ENCODE data around the gene UQCC3. TPM values are rescaled to one million over a fixed set of nuclear protein-coding genes. Genes with fewer than 3 reads are reported as not detected.

UQCC3 gene
- total and polyA plus RNA-seq, 2 of the 4 experiments (the other 2 are of a cell fraction) = 5.7 to 9.7 TPM

DNA sequence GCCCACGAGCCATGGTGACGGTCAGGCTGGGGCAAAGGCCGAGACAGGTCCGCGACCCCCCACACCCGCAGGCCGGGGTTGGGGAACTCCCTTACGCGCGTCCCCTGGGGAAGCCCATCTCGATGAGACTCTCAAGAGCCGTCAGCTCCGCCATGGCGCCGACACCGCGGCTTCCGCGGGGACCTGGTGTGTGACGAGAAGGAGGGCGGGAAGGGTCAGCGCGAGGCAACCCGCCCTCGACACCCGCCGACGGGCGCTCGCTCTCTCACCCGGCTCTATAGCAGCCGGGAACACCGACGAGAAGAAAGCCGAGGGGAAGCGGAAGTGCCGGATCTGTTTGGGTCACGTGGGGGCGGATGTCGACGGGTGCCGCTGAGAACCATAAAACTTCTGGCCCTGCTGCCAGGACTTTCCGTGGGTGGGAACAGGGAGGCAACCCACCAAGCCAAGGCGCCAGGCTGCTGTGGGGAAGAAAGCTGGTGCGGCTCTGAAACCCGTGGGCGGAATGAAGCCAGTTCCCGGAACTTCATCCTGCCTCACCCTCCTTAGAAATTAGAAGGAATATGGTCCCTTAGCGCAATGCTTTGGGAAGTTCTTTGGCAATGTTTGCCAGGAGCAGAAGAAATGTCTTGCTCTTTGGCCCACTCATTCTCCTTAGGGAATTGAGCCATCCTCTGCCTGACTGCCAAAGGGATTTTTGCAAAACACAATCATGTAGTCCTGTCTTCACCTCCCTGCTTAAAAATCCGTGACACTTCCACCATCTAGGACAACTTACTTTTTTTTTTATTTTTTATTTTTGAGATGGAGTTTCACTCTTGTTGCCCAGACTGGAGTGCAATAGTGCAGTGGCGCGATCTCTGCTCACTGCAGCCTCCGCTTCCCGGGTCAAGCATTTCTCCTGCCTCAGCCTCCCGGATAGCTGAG lies 7.6 kb downstream of the UQCC3 start, which contains the start of gene UBXN1 (continued):
- TF ChIP-seq CHD1 (IDR thresholded peaks at IDR 0.05; ENCODE audit: low read depth, low read length) = no peak
- no peak for TF ChIP-seq MXI1 (IDR thresholded peaks at IDR 0.05; ENCODE audit: borderline replicate concordance, low read depth, low read length)
- no peak for TF ChIP-seq MAFK (IDR thresholded peaks at IDR 0.05; ENCODE audit: low read depth, low read length)
- no peak for TF ChIP-seq RAD21 (IDR thresholded peaks at IDR 0.05; ENCODE audit: low read length)

All from IMR-90 (cell line).